MM.1S (cell line): Measurements from ENCODE around the gene GALNT6.

Experiments
- EZH2 ChIP-seq: fragments of 300-600 bp; sonication (generic); optimal IDR thresholded peaks from 2 replicates; pipeline ENCODE3; 2017; ENCODE audit warnings: low read depth, mild to moderate bottlenecking, antibody characterized with exemption, low read length, mixed read lengths
- EZH2phosphoT487 ChIP-seq: fragments of 300-600 bp; sonication (generic); IDR thresholded peaks from 2 replicates; pipeline ENCODE4 v1.6.1; 2018; ENCODE audit warnings: antibody characterized with exemption, low read length
- TF ChIP-seq, protein P1 (sequence below): fragments of 300-600 bp; sonication (generic); IDR thresholded peaks from 2 replicates; pipeline ENCODE4 v1.5.1; 2016; ENCODE audit warnings: antibody characterized with exemption, low read length, mixed read lengths

DNA sequence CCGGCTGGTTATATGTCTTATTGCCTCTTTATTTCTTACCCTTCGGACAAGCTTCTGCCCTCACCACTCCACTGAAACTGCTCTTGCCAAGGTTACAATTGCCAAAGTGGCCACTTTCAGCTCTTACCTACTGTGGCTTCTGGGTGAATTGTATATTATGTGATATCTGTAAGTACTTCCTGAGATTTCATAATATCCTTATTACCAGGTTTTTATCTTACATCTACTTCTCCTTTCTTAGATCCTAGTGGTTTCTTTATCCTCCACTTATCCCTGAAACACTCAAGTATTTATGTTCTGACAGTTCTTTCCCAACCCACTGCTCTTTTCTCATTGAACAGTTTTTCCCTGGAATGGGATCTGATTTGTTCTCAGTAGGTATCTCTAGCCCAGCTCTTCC lies 55.3 kb downstream of the GALNT6 start:
- TF ChIP-seq, protein P1, sequence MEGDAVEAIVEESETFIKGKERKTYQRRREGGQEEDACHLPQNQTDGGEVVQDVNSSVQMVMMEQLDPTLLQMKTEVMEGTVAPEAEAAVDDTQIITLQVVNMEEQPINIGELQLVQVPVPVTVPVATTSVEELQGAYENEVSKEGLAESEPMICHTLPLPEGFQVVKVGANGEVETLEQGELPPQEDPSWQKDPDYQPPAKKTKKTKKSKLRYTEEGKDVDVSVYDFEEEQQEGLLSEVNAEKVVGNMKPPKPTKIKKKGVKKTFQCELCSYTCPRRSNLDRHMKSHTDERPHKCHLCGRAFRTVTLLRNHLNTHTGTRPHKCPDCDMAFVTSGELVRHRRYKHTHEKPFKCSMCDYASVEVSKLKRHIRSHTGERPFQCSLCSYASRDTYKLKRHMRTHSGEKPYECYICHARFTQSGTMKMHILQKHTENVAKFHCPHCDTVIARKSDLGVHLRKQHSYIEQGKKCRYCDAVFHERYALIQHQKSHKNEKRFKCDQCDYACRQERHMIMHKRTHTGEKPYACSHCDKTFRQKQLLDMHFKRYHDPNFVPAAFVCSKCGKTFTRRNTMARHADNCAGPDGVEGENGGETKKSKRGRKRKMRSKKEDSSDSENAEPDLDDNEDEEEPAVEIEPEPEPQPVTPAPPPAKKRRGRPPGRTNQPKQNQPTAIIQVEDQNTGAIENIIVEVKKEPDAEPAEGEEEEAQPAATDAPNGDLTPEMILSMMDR, result no peak
- TF ChIP-seq EZH2 (no peak), EZH2phosphoT487 (no peak)
